Spleen (tissue), 11 donors: Measurements from ENCODE around the gene MAST2. TPM values are rescaled to one million over a fixed set of nuclear protein-coding genes. Genes with fewer than 3 reads are reported as not detected.

Experiments
- DNase-seq: peaks from one replicate; pipeline ENCODE4 v3.0.0-alpha.2; 2020
- H3K27ac ChIP-seq, 8 donors: fragments of 200-600 bp; sonication (generic) in 7 of 8; 1 replicate in 4 of 8; 2 replicates in 4 of 8; pipeline versions ENCODE4 v1.5.0 to v1.8.0; 2016 to 2021; ENCODE audit warnings: inconsistent platforms in 4 of 8, mild to moderate bottlenecking in 4 of 8, moderate library complexity in 1 of 8
- H3K27me3 ChIP-seq, 7 donors: fragments of 200-600 bp; sonication (generic) in 6 of 7; replicated peaks in 1 of 7; 1 replicate in 4 of 7; 2 replicates in 3 of 7; pipeline versions ENCODE4 v1.5.0 to v1.8.0; 2016 to 2021; ENCODE audit warnings: inconsistent platforms in 3 of 7, mild to moderate bottlenecking in 1 of 7
- H3K36me3 ChIP-seq, 6 donors: fragments of 200-600 bp; sonication (generic) in 5 of 6; 1 replicate in 4 of 6; 2 replicates in 2 of 6; pipeline versions ENCODE4 v1.5.0 to v1.8.0; 2016 to 2021; ENCODE audit warnings: inconsistent platforms in 2 of 6
- H3K4me1 ChIP-seq, 6 donors: fragments of 200-600 bp; sonication (generic) in 5 of 6; 1 replicate in 3 of 6; 2 replicates in 3 of 6; pipeline versions ENCODE4 v1.5.0 to v1.8.0; 2016 to 2021; ENCODE audit warnings: inconsistent platforms in 3 of 6
- H3K4me3 ChIP-seq, 8 donors: fragments of 200-600 bp; sonication (generic) in 7 of 8; 1 replicate in 4 of 8; 2 replicates in 4 of 8; pipeline versions ENCODE4 v1.5.0 to v1.8.0; 2016 to 2021; ENCODE audit warnings: inconsistent platforms in 4 of 8, mild to moderate bottlenecking in 4 of 8, moderate library complexity in 2 of 8
- H3K9me3 ChIP-seq, 8 donors: fragments of 200-600 bp; sonication (generic) in 7 of 8; 1 replicate in 4 of 8; 2 replicates in 4 of 8; pipeline versions ENCODE4 v1.5.0 to v1.8.0; 2016 to 2021; ENCODE audit warnings: inconsistent platforms in 4 of 8
- POLR2A ChIP-seq, 3 donors: fragments of 450-650 bp; IDR thresholded peaks; one replicate each; pipeline ENCODE4 v1.5.1; 2017; ENCODE audit warnings: antibody characterized with exemption in 3 of 3, mild to moderate bottlenecking in 1 of 3
- POLR2AphosphoS5 ChIP-seq, 3 donors: sonication (generic); formaldehyde crosslinking; IDR thresholded peaks; one replicate each; pipeline ENCODE4 v1.5.1; 2017; ENCODE audit warnings: antibody characterized with exemption in 3 of 3
- WGBS, 5 donors: extraction: QIAGEN DNeasy Blood & Tissue Kit in 3 of 5; methylation state at CpG; one replicate each; pipeline versions ENCODE4 v1.1.5 to v1.1.7; 2013 to 2018; 5-methylcytosine and 5-hydroxymethylcytosine counted together
- intact Hi-C: fragments of 100-400 bp; cut with DNase I; formaldehyde crosslinking; loops from one replicate; pipeline ENCODE4 v1.15.0; 2023; ENCODE audit warnings: low total_unique reads
- polyA plus RNA-seq, 3 donors: library from polyadenylated mRNA; stranded (reverse); fragments of 200-250 nt; gene quantifications; one replicate each; pipeline ENCODE4 v1.2.1, GENCODE V29; 2013
- total RNA-seq, 7 donors: library from RNA; depleted of rRNA in 3 of 7; stranded (reverse); fragments of >200 nt in 3 of 7; fragmentation: NEBNext Ultra II Directional in 4 of 7; extraction: Animal tissue kit (Norgen Biotek cat#: 25700) in 4 of 7; gene quantifications; one replicate each; pipeline versions ENCODE4 v1.1.0 to v1.2.1, GENCODE V29; 2016 to 2021
- TF ChIP-seq, protein P1 (sequence below), 11 experiments: fragments of 200-600 bp in 7 of 11; fragments of 450-650 bp in 4 of 11; sonication (generic) in 4 of 11; IDR thresholded peaks in 8 of 11; conservative IDR thresholded peaks in 3 of 11; 1 replicate in 7 of 11; 2 replicates in 4 of 11; pipeline versions ENCODE4 v1.4.0 to v1.8.0; 2016 to 2021; ENCODE audit warnings: antibody characterized with exemption in 11 of 11, inconsistent platforms in 4 of 11, mild to moderate bottlenecking in 1 of 11
- donor health status: healthy with polysubstance abuse.
- donor health status: DM: no; HTN: no; CAD: no; lungs with moderate emphysema.
- donor health status: DM: no; HTN: no; CAD: no.
- donor health status: Bipolar disorder and iron deficiency.
- donor health status: healthy.
- donor health status: DM: no; HTN: no; CAD: no.
- donor health status: DM: yes; HTN: yes; CAD: no.

MAST2 gene
- total and polyA plus RNA-seq, 10 donors, result 3.6 to 19.4 (median 12.9) TPM

DNA sequence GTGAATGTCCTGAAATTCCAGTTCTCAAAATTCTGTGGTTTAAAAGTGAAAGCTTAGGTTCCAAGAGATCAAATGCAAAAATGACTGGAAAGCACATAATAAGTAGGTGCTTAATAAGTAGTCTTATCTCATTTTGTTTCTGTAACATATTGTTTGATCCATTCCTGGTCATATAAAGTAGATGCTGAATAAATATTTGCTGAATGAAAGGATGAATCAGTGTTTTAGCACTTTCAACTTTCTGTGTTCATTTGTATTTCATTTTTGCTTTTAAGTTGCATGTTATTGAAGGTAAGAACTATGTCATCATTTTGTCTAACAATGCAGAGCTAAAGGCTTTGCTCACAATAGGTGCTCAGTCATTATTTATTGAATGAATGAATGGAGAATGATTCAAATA, 6.3 kb downstream of the MAST2 start:
- no peak overlapping the region for H3K27ac ChIP-seq
- H3K4me3 ChIP-seq, result no peak overlapping the region
- peaks cover 0 to 7% (median 3%) of the 10 kb centered on the region in 6 donors for H3K4me1 ChIP-seq
- H3K27me3 ChIP-seq, result no peaks in the 10 kb centered on the region
- TF ChIP-seq, protein P1, sequence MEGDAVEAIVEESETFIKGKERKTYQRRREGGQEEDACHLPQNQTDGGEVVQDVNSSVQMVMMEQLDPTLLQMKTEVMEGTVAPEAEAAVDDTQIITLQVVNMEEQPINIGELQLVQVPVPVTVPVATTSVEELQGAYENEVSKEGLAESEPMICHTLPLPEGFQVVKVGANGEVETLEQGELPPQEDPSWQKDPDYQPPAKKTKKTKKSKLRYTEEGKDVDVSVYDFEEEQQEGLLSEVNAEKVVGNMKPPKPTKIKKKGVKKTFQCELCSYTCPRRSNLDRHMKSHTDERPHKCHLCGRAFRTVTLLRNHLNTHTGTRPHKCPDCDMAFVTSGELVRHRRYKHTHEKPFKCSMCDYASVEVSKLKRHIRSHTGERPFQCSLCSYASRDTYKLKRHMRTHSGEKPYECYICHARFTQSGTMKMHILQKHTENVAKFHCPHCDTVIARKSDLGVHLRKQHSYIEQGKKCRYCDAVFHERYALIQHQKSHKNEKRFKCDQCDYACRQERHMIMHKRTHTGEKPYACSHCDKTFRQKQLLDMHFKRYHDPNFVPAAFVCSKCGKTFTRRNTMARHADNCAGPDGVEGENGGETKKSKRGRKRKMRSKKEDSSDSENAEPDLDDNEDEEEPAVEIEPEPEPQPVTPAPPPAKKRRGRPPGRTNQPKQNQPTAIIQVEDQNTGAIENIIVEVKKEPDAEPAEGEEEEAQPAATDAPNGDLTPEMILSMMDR (IDR thresholded peaks at IDR 0.05 in 8 of 11, conservative IDR thresholded peaks at IDR 0.05 in 3 of 11), result no peak
- intact Hi-C loops, result no loop called here
- H3K36me3 ChIP-seq, result peaks cover 0 to 43% (median 3%) of the 10 kb centered on the region in 6 donors
- no peaks in the 10 kb centered on the region for H3K9me3 ChIP-seq
- DNase-seq, result no peak

DNA sequence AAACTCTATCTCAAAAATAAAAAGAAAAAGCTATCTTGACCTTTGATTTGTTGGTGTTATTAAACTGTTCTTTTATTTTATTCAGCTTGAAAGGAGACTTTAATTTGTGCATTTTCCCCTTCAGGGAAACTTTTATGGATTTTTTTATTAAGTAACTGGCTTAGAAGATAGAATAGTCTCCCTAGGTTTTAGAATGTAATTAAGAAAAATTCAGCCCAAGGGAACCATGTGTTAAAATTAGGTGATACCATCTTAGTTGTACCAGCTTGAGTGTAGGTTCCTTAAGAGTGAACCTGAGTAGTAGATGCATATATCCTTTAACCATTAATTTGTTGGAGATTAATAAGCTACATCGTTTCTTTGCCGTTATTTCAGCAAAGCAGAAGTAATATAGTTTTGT, 11.4 kb downstream of the MAST2 start:
- intact Hi-C loops, result no loop called here
- no peaks in the 10 kb centered on the region for H3K4me1 ChIP-seq
- H3K27ac ChIP-seq, result no peak overlapping the region
- H3K36me3 ChIP-seq, result peaks cover 0 to 24% (median 3%) of the 10 kb centered on the region in 6 donors
- no peaks in the 10 kb centered on the region for H3K27me3 ChIP-seq
- no peak for DNase-seq
- TF ChIP-seq, protein P1 (IDR thresholded peaks at IDR 0.05 in 8 of 11, conservative IDR thresholded peaks at IDR 0.05 in 3 of 11), result no peak
- TF ChIP-seq POLR2A (IDR thresholded peaks at IDR 0.05), result no peak
- TF ChIP-seq POLR2AphosphoS5 (IDR thresholded peaks at IDR 0.05), result no peak
- WGBS, 5 donors, result 93 to 98% (median 94%) methylated on average over 2 of the region's 2 CpGs
- peaks cover 0 to 11% (median 6%) of the 10 kb centered on the region in 8 donors for H3K9me3 ChIP-seq
- no peak overlapping the region for H3K4me3 ChIP-seq

DNA sequence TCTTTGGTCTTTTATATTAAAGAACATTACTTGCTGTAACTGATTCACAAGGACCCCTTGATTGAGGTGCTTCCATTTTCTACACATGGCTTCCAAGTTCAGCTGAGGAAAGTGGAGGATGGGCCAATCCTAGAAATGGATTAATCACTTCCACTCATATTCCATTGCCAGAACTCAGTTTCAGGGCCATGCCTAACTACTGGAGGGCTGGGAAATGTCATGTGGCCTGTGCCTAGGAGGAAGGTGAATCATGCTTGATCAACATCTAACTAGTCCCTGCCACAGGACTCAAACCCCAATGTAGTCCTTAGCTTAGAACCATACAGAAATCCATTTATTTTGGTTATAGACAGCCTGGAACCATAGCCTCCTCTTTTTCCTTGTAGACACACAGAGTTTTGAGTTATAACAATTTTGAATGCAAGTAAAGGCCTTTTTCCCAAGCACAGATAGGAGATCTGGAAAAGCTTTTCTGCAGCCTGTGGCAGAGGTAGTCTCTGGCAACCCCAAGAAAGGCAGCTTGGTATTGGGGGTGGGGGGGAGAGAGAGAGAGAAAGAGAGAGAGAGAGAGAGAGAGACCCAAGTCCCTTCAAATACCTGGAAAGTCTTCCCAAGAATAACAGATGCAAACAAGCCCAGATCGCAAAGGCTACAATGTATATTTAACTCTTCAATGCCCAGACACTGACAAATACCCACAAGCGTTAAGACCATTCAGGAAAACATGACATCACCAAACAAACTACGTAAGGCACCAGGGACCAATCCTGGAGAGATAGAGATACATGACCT, 12.5 kb downstream of the MAST2 start:
- WGBS, 5 donors, result 75 to 97% (median 90%) methylated on average over 3 of the region's 3 CpGs
- H3K27ac ChIP-seq, result no peak overlapping the region
- peaks cover 0 to 14% (median 6%) of the 10 kb centered on the region in 8 donors for H3K9me3 ChIP-seq
- H3K4me3 ChIP-seq, result no peak overlapping the region
- TF ChIP-seq, protein P1 (IDR thresholded peaks at IDR 0.05 in 8 of 11, conservative IDR thresholded peaks at IDR 0.05 in 3 of 11), result no peak
- no peak for TF ChIP-seq POLR2A (IDR thresholded peaks at IDR 0.05)
- TF ChIP-seq POLR2AphosphoS5 (IDR thresholded peaks at IDR 0.05), result no peak
- H3K27me3 ChIP-seq, result no peaks in the 10 kb centered on the region
- intact Hi-C loops, result no loop called here
- peaks cover 0 to 8% (median 0%) of the 10 kb centered on the region in 6 donors for H3K4me1 ChIP-seq
- peaks cover 0 to 24% (median 3%) of the 10 kb centered on the region in 6 donors for H3K36me3 ChIP-seq
- DNase-seq, result no peak

DNA sequence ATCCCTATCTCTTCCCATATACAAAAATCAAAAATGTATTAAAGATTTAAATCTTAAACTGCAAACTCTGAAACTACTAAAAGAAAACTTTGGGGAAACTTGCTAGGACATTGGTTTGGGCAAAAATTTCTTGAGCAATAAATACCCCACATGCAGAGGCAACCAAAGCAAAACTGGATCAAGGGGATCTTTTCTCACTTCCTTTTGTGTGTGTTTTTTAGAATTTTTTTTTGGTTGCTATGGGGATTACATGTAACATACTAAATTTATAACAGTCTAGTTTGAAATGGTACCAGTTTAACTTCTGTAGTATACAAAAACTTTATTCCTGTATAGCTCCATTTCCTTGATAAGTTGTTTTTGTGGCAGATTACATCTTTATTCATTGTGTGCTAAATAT, 16.8 kb downstream of the MAST2 start:
- TF ChIP-seq POLR2AphosphoS5 (IDR thresholded peaks at IDR 0.05), result no peak
- TF ChIP-seq, protein P1 (IDR thresholded peaks at IDR 0.05 in 8 of 11, conservative IDR thresholded peaks at IDR 0.05 in 3 of 11), result no peak
- no peak for TF ChIP-seq POLR2A (IDR thresholded peaks at IDR 0.05)
- intact Hi-C loops, result no loop called here
- Histone ChIP-seq H3K27ac (no peak overlapping the region), H3K27me3 (no peaks in the 10 kb centered on the region), H3K36me3 (peaks cover 0 to 9% (median 0%) of the 10 kb centered on the region in 6 donors), H3K9me3 (peaks cover 0 to 14% (median 6%) of the 10 kb centered on the region in 8 donors), H3K4me3 (no peak overlapping the region), H3K4me1 (peaks cover 0 to 8% (median 0%) of the 10 kb centered on the region in 6 donors)
- no peak for DNase-seq
